ENCODE measurements around the gene TRPM6. TPM values are rescaled to one million over a fixed set of nuclear protein-coding genes. Genes with fewer than 3 reads are reported as not detected.

The TRPM6 gene
- total and polyA plus RNA-seq, 2 experiments from 2014 or later, result 0.23 to 0.87 TPM

DNA sequence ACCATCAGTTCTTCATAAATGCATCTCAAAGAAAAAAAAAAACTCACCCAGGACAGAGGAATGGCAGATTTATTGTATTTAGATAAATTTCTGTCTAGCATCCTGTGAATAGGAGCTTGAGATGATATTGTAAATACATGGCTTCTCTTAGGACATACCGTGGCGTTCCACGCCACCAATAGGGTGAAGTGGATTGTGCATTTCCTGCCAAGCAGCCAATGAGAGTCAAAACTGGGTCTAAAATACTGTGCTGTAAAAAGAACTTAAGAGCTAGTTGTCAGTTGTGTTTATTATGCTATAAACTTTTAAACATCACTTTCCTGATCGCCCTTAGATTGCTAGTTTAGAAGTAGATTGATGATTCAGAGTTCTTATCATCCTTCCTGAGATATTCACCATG is 20.9 kb upstream of the TRPM6 start:
- H3K4me1 Mint-ChIP-seq, result no peaks in the 10 kb centered on the region
- H3F3A ChIP-seq (replicated peaks; ENCODE audit: low read depth), result no peaks in the 10 kb centered on the region
- peak overlapping the region; percentile 78 for H2AFZ ChIP-seq
- H4K20me1 ChIP-seq (replicated peaks; ENCODE audit: insufficient read depth), result no peaks in the 10 kb centered on the region
- H3K9me2 ChIP-seq (ENCODE audit: insufficient read depth), result 0 out of 2 replicates have a peak, but pooled peaks cover 3% of the 10 kb centered on the region
- DNase-seq (ENCODE audit: low spot score) (no peak), ATAC-seq (no peak)
- H3K27me3 Mint-ChIP-seq (ENCODE audit: insufficient read depth, low read depth, poor library complexity), result no peaks in the 10 kb centered on the region
- no peak overlapping the region for H3K4me3 Mint-ChIP-seq
- H3K27me3 ChIP-seq (ENCODE audit: insufficient read depth), result no peaks in the 10 kb centered on the region
- no peaks in the 10 kb centered on the region for H3K4me1 ChIP-seq (ENCODE audit: insufficient read depth)
- H3K36me3 Mint-ChIP-seq (ENCODE audit: low read depth), result no peaks in the 10 kb centered on the region
- H3K27ac ChIP-seq (ENCODE audit: low read depth), result no peak overlapping the region
- no peak overlapping the region for H3K4me3 ChIP-seq
- H3K36me3 ChIP-seq (ENCODE audit: insufficient read depth), result no peaks in the 10 kb centered on the region
- H3K9me3 Mint-ChIP-seq, result peaks cover 3% of the 10 kb centered on the region; the same call in 1 of the 3 replicates
- no peaks in the 10 kb centered on the region for H3K79me2 ChIP-seq (replicated peaks; ENCODE audit: insufficient read depth)
- H3K27ac Mint-ChIP-seq, result no peak overlapping the region
- H3K4me2 ChIP-seq, result no peak overlapping the region
- no peak for TF ChIP-seq NANOG (IDR thresholded peaks at IDR 0.05; ENCODE audit: borderline replicate concordance)
- TF ChIP-seq CTCF (conservative IDR thresholded peaks at IDR 0.05; ENCODE audit: low read depth in 2 of 2), result 0 out of 4 replicates have a peak, but pooled peaks of 1 of the 2 experiments have one; percentile 8

DNA sequence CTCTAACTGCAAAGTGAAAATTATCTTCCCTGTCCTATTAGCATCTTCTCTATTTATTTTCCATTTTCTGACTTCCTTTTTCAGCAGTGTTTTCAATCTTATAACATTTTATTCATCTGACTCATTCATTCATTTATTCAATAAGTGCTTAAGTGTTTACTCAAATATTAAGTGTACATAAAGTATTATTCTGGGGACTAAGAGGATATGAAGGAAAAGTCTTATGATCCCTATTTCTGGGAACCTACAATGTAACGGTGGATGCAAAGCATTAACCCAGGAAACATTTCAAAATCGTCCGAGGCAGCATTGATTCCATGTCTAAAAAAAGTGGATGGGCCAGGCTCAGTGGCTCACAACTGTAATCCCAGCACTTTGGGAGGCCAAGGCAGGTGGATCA is 19.4 kb upstream of the TRPM6 start:
- H3K36me3 ChIP-seq (ENCODE audit: insufficient read depth), result no peaks in the 10 kb centered on the region
- no peak overlapping the region for H3K4me3 ChIP-seq
- Mint-ChIP-seq H3K36me3 (ENCODE audit: low read depth) (no peaks in the 10 kb centered on the region), H3K4me3 (no peak overlapping the region), H3K27ac (no peak overlapping the region), H3K9me3 (peaks cover 2% of the 10 kb centered on the region; the same call in 1 of the 3 replicates), H3K27me3 (ENCODE audit: insufficient read depth, low read depth, poor library complexity) (peaks cover 2% of the 10 kb centered on the region), H3K4me1 (no peaks in the 10 kb centered on the region)
- H3F3A ChIP-seq (replicated peaks; ENCODE audit: low read depth), result no peaks in the 10 kb centered on the region
- no peak for TF ChIP-seq ZNF462 (CRISPR knock-in tag; IDR thresholded peaks at IDR 0.05)
- TF ChIP-seq EZH2 (IDR thresholded peaks at IDR 0.05; ENCODE audit: low read depth, unreplicated experiment), result no peak
- H2AFZ ChIP-seq, result no peak overlapping the region
- H3K4me2 ChIP-seq, result no peak overlapping the region
- H3K79me2 ChIP-seq (replicated peaks; ENCODE audit: insufficient read depth), result no peaks in the 10 kb centered on the region
- H3K27ac ChIP-seq (ENCODE audit: low read depth), result no peak overlapping the region
- DNase-seq (ENCODE audit: low spot score) (no peak), ATAC-seq (no peak)
- no peaks in the 10 kb centered on the region for H3K27me3 ChIP-seq (ENCODE audit: insufficient read depth)
- no peaks in the 10 kb centered on the region for H4K20me1 ChIP-seq (replicated peaks; ENCODE audit: insufficient read depth)
- H3K9me2 ChIP-seq (ENCODE audit: insufficient read depth), result 0 out of 2 replicates have a peak, but pooled peaks cover 3% of the 10 kb centered on the region
- H3K4me1 ChIP-seq (ENCODE audit: insufficient read depth), result no peaks in the 10 kb centered on the region
